CD8-positive, alpha-beta memory T cell (primary cell): ENCODE measurements around the gene IGFN1. TPM values are rescaled to one million over a fixed set of nuclear protein-coding genes. Genes with fewer than 3 reads are reported as not detected.
"Not testable (repeated sequence)": the region's sequence is repeated elsewhere in the genome, so short reads cannot be mapped to it uniquely, and the experiment has no call there.

ENCODE experiments used
- CTCF ChIA-PET: fragments of 350-600 bp; sonication (Branson Sonifier 250); formaldehyde crosslinking; loops from one replicate; lab custom pipeline; 2021; ENCODE audit warnings: antibody characterized with exemption; lab: Charles Lee
- POLR2A ChIA-PET: fragments of 350-600 bp; sonication (Branson Sonifier 250); formaldehyde crosslinking; loops from one replicate; lab custom pipeline; 2021; ENCODE audit warnings: antibody characterized with exemption; lab: Charles Lee
- DNase-seq, 5 donors: peaks; one replicate each; pipeline versions ENCODE4 v3.0.0 to v3.0.0-alpha.2; 2020 to 2022; ENCODE audit warnings: mixed read lengths in 1 of 5
- H3K27ac ChIP-seq: one replicate; pipeline ENCODE4 v1.7.0; 2013; ENCODE audit warnings: low read depth, mild to moderate bottlenecking, low read length, moderate library complexity
- H3K27me3 ChIP-seq: 2 replicates; pipeline ENCODE4 v1.7.0; 2013; ENCODE audit warnings: low read length, mild to moderate bottlenecking; ENCODE audit not compliant: insufficient read depth, poor library complexity, severe bottlenecking
- H3K36me3 ChIP-seq: 2 replicates; pipeline ENCODE4 v1.7.0; 2013; ENCODE audit warnings: mild to moderate bottlenecking, low read length, moderate library complexity; ENCODE audit not compliant: insufficient read depth
- H3K4me1 ChIP-seq: 2 replicates; pipeline ENCODE4 v1.7.0; 2013; ENCODE audit warnings: mild to moderate bottlenecking, low read length, moderate library complexity; ENCODE audit not compliant: insufficient read depth
- H3K4me3 ChIP-seq: 2 replicates; pipeline ENCODE4 v1.7.0; 2013; ENCODE audit warnings: mild to moderate bottlenecking, low read length
- H3K9me3 ChIP-seq: 2 replicates; pipeline ENCODE4 v1.7.0; 2013; ENCODE audit warnings: mild to moderate bottlenecking, low read length
- H3K27ac Mint-ChIP-seq, 8 donors: one replicate each; pipeline ENCODE4 v1.8.0; 2020 to 2021; ENCODE audit warnings: mixed read lengths in 8 of 8, mild to moderate bottlenecking in 6 of 8, inconsistent platforms in 3 of 8, moderate library complexity in 3 of 8
- H3K27me3 Mint-ChIP-seq, 2 donors: one replicate each; pipeline ENCODE4 v1.8.0; 2020 to 2021; ENCODE audit warnings: mixed read lengths in 2 of 2, mild to moderate bottlenecking in 1 of 2, moderate library complexity in 1 of 2
- H3K36me3 Mint-ChIP-seq, 3 donors: one replicate each; pipeline ENCODE4 v1.8.0; 2020 to 2021; ENCODE audit warnings: mixed read lengths in 3 of 3, inconsistent platforms in 1 of 3, mild to moderate bottlenecking in 1 of 3
- H3K4me1 Mint-ChIP-seq, 3 donors: one replicate each; pipeline ENCODE4 v1.8.0; 2020 to 2021; ENCODE audit warnings: mixed read lengths in 3 of 3, inconsistent platforms in 1 of 3, mild to moderate bottlenecking in 1 of 3
- H3K4me3 Mint-ChIP-seq, 7 donors: one replicate each; pipeline ENCODE4 v1.8.0; 2020 to 2021; ENCODE audit warnings: mixed read lengths in 7 of 7, mild to moderate bottlenecking in 6 of 7, moderate library complexity in 4 of 7, inconsistent platforms in 2 of 7
- H3K9me3 Mint-ChIP-seq, 5 donors: one replicate each; pipeline ENCODE4 v1.8.0; 2020 to 2022; ENCODE audit warnings: mixed read lengths in 5 of 5, mild to moderate bottlenecking in 3 of 5, moderate library complexity in 2 of 5, inconsistent platforms in 1 of 5
- polyA plus RNA-seq: library from polyadenylated mRNA; unstranded; fragments of 300-500 nt; fragmentation: Illumina TruSeq; gene quantifications from one replicate; pipeline ENCODE4 v1.2.3, GENCODE V29; 2021
- total RNA-seq, 2 experiments: library from RNA; stranded (reverse); gene quantifications; one replicate each; pipeline ENCODE4 v1.2.3, GENCODE V29; 2021

Gene IGFN1
- total and polyA plus RNA-seq, 3 experiments from 2014 or later: not detected

DNA sequence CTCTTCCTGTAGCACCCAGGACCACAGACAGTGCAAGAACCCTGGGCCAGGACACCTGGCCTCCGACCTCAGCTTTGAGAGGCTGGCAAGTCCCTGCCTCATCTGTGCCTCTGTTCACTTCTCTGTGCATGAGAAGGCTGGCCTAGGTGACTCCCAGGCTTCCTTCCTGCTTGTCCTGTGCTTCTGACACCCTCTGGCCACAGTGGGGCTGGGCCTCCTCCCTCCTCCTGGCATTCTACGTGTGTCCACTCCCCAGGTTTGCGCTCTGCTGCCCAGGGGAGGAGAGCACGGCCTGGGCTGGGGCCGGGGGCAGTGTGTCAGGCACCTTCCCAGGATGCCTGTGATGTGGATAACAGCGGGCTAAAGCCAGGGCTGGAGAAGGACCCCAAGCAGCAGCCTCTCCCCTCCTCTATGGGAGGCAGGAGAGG, 62.3 kb downstream of the IGFN1 start:
- H3K4me1 Mint-ChIP-seq: no peaks in the 10 kb centered on the region
- H3K27me3 Mint-ChIP-seq: peaks cover 0 to 12% of the 10 kb centered on the region in 2 donors
- H3K27ac ChIP-seq: no peak overlapping the region
- no peaks in the 10 kb centered on the region for H3K36me3 ChIP-seq
- no peak overlapping the region for H3K27ac Mint-ChIP-seq
- no peak overlapping the region for H3K4me3 ChIP-seq
- DNase-seq: no peak
- H3K27me3 ChIP-seq: no peaks in the 10 kb centered on the region
- no peak overlapping the region for H3K4me3 Mint-ChIP-seq
- no peaks in the 10 kb centered on the region for H3K4me1 ChIP-seq
- CTCF ChIA-PET: no interaction called here
- POLR2A ChIA-PET: no interaction called here
- H3K36me3 Mint-ChIP-seq: no peaks in the 10 kb centered on the region
- H3K9me3 ChIP-seq: no peaks in the 10 kb centered on the region
- no peaks in the 10 kb centered on the region for H3K9me3 Mint-ChIP-seq

DNA sequence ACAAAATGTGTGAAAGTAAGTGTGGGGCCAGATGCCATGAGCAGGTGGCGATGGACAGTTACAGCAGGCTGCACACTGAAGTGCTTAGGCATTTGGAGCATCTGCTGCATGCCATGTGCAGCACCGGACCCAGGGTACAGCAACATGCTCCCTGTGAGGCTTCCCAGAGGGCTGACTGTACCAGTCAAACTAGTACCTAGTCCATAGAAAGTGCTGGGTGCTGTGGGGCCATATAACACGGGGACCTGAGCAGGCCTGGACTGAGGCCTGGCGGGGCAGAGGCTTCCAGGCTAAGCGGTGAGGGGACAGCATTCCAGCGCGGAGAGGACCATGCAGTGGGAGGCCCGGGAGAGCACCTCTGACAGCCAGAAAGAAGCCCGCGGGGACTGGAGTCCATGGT, 62.8 kb downstream of the IGFN1 start:
- Mint-ChIP-seq H3K9me3 (no peaks in the 10 kb centered on the region), H3K27me3 (peaks cover 0 to 10% of the 10 kb centered on the region in 2 donors)

DNA sequence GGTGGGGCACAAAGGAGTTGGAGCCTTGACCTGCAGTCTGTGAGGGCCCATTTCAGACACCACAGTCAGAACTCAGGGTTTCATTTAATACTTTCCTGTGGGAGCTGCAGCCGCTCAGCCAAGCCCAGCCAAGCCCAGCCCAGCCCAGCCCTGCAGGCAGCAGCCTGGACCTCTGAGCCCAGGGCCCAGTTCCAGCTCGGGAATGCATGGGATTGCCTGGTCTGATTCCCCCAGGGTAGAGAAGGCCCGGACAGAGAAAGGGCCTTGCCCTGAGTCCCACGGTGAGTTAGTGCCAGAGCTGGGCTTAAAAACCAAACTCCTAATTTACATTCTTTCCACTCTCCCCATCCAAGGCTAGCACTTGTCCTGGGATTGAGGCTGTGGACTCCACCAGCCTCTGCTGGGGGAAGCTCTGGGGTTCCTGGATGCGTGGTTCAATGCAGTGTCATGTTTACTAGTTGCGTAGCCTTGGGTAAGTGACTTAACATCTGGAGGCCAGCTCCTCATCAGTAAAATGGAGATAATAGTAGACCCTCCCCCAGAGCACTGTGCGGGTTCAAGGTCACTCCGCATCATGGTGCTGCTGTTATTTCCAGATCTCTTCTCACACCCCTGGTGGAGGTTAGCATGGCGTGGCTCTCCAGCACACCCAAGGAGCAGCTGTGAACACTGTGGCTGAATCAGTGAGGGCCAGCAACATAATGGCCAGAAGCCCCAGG, 63.4 kb downstream of the IGFN1 start:
- Mint-ChIP-seq H3K27ac (no peak overlapping the region), H3K36me3 (no peaks in the 10 kb centered on the region), H3K27me3 (peaks cover 1 to 10% of the 10 kb centered on the region in 2 donors), H3K9me3 (no peaks in the 10 kb centered on the region), H3K4me1 (no peaks in the 10 kb centered on the region), H3K4me3 (no peak overlapping the region)
- DNase-seq: no peak
- CTCF ChIA-PET: interaction anchor here (0.8 to 2.1 kb wide), 4 partner anchors 9 to 151 kb away, joined by 3 to 6 read pairs (median 4); no protein-coding TSS in a partner anchor
- Histone ChIP-seq H3K36me3 (no peaks in the 10 kb centered on the region), H3K4me1 (no peaks in the 10 kb centered on the region), H3K27ac (no peak overlapping the region), H3K27me3 (no peaks in the 10 kb centered on the region), H3K9me3 (no peaks in the 10 kb centered on the region), H3K4me3 (no peak overlapping the region)
- POLR2A ChIA-PET: no interaction called here

More for the DNA sequence above, 62.8 kb downstream of the IGFN1 start:
- Histone ChIP-seq H3K4me1 (no peaks in the 10 kb centered on the region), H3K27me3 (no peaks in the 10 kb centered on the region), H3K9me3 (no peaks in the 10 kb centered on the region), H3K27ac (no peak overlapping the region), H3K4me3 (no peak overlapping the region), H3K36me3 (no peaks in the 10 kb centered on the region)
- ChIA-PET CTCF (no interaction called here), POLR2A (no interaction called here)
- H3K36me3 Mint-ChIP-seq: no peaks in the 10 kb centered on the region
- H3K27ac Mint-ChIP-seq: no peak overlapping the region
- no peak overlapping the region for H3K4me3 Mint-ChIP-seq
- H3K4me1 Mint-ChIP-seq: no peaks in the 10 kb centered on the region
- DNase-seq: no peak

DNA sequence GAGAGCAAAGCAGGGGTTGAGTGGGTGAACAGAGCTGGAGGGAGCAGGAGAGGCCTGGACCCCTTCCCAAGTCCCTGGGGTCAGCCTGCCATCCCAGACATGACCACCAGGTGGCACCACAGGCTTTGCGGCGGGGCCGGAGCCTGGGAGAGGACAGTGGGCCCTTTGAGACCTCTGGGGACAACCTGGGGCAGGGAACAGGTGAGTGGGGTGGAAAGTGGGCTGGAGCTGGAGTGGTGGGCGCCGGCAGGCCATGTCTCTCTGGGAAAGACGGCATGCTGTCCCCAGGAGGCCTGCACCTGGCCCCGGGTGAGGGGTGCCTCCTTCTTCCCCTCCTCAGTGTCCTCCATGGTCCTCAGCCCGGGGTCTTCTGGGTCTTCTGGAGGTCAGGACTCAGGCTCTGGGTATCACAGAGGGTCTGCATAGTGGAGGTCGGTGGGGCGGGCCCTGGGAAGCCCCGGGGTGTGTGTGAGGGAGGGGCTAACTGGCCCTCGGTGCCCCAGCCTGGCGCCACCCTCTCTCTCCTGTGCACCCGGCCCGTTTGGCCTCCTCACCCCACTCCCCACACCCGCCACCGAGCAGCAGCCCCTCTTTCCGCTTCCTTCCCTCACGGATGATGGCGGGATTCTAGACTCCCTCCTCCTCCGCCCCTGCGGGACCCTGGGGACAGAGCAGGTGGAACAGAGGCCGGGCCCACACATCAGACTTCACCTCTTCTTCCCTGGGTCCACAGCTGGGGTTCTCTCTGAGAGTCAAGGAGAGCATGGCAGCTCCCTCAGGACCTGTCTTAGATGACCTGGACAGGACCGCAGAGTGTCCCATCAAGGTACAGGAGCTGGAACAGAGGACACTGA, 64.2 kb downstream of the IGFN1 start:
- no peaks in the 10 kb centered on the region for H3K36me3 Mint-ChIP-seq
- H3K4me3 ChIP-seq: no peak overlapping the region
- no peaks in the 10 kb centered on the region for H3K4me1 ChIP-seq
- H3K36me3 ChIP-seq: no peaks in the 10 kb centered on the region
- no peaks in the 10 kb centered on the region for H3K4me1 Mint-ChIP-seq
- no peaks in the 10 kb centered on the region for H3K9me3 Mint-ChIP-seq
- H3K27ac Mint-ChIP-seq: no peak overlapping the region
- no peak overlapping the region for H3K27ac ChIP-seq
- no peaks in the 10 kb centered on the region for H3K9me3 ChIP-seq
- DNase-seq: peak; percentile 21 to 63 (median 36)
- ChIA-PET POLR2A (no interaction called here), CTCF (interaction anchor here (0.8 to 2.1 kb wide), 4 partner anchors 8 to 150 kb away, joined by 3 to 6 read pairs (median 4); no protein-coding TSS in a partner anchor)
- no peak overlapping the region for H3K4me3 Mint-ChIP-seq
- H3K27me3 ChIP-seq: no peaks in the 10 kb centered on the region
- H3K27me3 Mint-ChIP-seq: peaks cover 1 to 10% of the 10 kb centered on the region in 2 donors

DNA sequence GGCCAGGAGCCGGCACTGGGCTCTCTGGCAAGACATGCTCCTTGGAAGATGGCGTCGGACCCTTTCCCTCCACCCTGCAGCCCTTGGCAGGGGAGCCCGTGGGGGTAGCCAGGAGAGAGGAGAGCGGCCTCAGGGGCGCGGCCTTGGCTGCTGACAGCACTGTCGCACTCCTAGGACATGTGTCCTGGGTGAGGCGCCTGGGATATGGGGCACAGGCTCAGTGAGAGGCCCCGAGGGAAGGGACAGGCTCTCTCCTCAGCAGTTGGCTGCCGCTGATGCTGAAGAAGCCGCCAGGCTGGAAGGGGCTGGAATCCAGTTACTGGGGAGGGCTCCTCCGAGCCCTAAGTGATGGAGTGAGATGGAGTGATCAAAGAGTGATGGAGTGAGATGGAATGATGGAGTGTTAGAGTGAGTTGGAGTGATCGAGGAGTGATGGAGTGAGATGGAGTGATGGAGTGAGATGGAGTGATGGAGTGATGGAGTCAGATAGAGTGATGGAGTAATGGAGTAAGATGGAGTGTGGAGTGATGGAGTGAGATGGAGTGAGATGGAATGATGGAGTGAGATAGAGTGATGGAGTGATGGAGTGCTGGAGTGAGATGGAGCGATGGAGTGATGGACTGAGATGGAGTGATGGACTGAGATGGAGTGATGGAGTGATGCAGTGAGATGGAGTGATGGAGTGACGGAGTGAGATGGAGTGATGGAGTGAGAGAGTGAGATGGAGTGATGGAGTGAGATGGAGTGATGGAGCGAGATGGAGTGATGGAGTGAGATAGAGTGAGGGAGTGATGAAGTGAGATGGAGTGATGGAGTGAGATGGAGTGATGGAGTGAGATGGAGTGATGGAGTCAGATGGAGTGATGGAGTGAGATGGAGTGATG, 65.1 kb downstream of the IGFN1 start:
- no peak overlapping the region for H3K4me3 Mint-ChIP-seq
- no peak overlapping the region for H3K4me3 ChIP-seq
- no peaks in the 10 kb centered on the region for H3K9me3 ChIP-seq
- POLR2A ChIA-PET: no interaction called here
- H3K27me3 ChIP-seq: no peaks in the 10 kb centered on the region
- CTCF ChIA-PET: interaction anchor here (2.1 kb wide), 1 partner anchor 9 kb away, joined by 6 read pairs; no protein-coding TSS in a partner anchor
- DNase-seq: no peak
- H3K4me1 Mint-ChIP-seq: peaks cover 3 to 5% (median 4%) of the 10 kb centered on the region in 3 donors
- no peak overlapping the region for H3K27ac ChIP-seq
- H3K9me3 Mint-ChIP-seq: no peaks in the 10 kb centered on the region
- H3K27me3 Mint-ChIP-seq: peaks cover 6 to 11% of the 10 kb centered on the region in 2 donors
- H3K27ac Mint-ChIP-seq: no peak overlapping the region
- H3K4me1 ChIP-seq: no peaks in the 10 kb centered on the region
- no peaks in the 10 kb centered on the region for H3K36me3 Mint-ChIP-seq
- no peaks in the 10 kb centered on the region for H3K36me3 ChIP-seq

DNA sequence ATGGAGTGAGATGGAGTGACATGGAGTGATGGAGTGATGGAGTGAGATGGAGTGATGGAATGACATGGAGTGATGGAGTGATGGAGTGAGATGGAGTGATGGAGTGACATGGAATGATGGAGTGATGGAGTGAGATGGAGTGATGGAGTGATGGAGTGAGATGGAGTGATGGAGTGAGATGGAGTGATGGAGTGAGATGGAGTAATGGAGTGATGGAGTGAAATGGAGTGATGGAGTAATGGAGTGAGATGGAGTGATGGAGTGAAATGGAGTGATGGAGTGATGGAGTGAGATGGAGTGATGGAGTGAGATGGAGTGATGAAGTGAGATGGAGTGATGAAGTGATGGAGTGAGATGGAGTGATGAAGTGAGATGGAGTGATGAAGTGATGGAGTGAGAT, 67.5 kb downstream of the IGFN1 start:
- H3K4me1 Mint-ChIP-seq, H3K4me3 ChIP-seq, H3K4me3 Mint-ChIP-seq, H3K36me3 Mint-ChIP-seq, H3K36me3 ChIP-seq, CTCF ChIA-PET, H3K9me3 Mint-ChIP-seq, H3K27me3 ChIP-seq, DNase-seq, H3K9me3 ChIP-seq, POLR2A ChIA-PET, H3K4me1 ChIP-seq, H3K27ac ChIP-seq, H3K27ac Mint-ChIP-seq: not testable (repeated sequence)
- H3K27me3 Mint-ChIP-seq: peaks cover 17 to 25% of the 10 kb centered on the region in 2 donors

DNA sequence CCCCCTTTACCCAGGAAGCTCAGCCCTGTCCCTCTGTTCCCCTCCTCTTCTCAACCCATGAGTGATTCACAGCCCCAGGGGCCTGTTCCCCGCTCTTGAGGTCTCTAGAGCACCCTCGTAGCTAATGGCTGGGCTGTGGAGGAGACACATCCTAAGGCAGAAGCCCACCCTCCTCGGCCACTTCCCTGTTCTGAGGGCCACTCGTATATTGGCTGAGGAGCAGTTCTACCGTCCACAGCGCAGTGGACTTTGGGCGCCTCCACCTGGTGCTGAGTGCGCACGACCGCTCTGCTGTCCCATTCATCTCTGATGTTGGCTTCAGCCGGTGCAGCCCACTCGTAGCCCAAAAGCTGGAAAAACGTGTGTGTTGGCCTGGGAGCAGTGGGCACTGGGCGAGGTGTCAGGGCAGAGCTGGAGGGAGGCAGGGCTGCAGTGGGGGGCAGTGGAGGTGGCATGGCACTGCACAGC, 68.2 kb downstream of the IGFN1 start:
- H3K27me3 Mint-ChIP-seq: peaks cover 20 to 25% of the 10 kb centered on the region in 2 donors
- CTCF ChIA-PET: no interaction called here
- H3K27me3 ChIP-seq: no peaks in the 10 kb centered on the region

More for the DNA sequence above, 68.2 kb downstream of the IGFN1 start:
- Histone ChIP-seq H3K4me1 (no peaks in the 10 kb centered on the region), H3K9me3 (no peaks in the 10 kb centered on the region), H3K4me3 (no peak overlapping the region), H3K36me3 (no peaks in the 10 kb centered on the region), H3K27ac (no peak overlapping the region)
- Mint-ChIP-seq H3K4me3 (no peak overlapping the region), H3K9me3 (no peaks in the 10 kb centered on the region), H3K27ac (no peak overlapping the region), H3K36me3 (no peaks in the 10 kb centered on the region), H3K4me1 (peaks cover 3 to 5% (median 4%) of the 10 kb centered on the region in 3 donors)
- POLR2A ChIA-PET: no interaction called here
- DNase-seq: no peak
